KMS-11 (cell line): ENCODE results near the gene DNAJC17.

ENCODE experiments used
- H2AFZ ChIP-seq: fragments of 200-600 bp; sonication (generic); 2 replicates; pipeline ENCODE4 v1.6.1; 2016; ENCODE audit warnings: antibody characterized with exemption, mixed run types, low read depth
- H3K27ac ChIP-seq: fragments of 200-600 bp; sonication (generic); 2 replicates; pipeline ENCODE4 v1.6.1; 2016; ENCODE audit warnings: mild to moderate bottlenecking, mixed run types
- H3K27me3 ChIP-seq: fragments of 200-600 bp; sonication (generic); 2 replicates; pipeline ENCODE4 v1.6.1; 2017; ENCODE audit warnings: mild to moderate bottlenecking, low read depth, mixed run types, moderate library complexity; ENCODE audit not compliant: insufficient read depth
- H3K36me3 ChIP-seq: fragments of 200-600 bp; sonication (generic); 2 replicates; pipeline ENCODE4 v1.6.1; 2017; ENCODE audit warnings: mild to moderate bottlenecking, mixed run types; ENCODE audit not compliant: insufficient read depth
- H3K4me1 ChIP-seq: fragments of 200-600 bp; sonication (generic); 2 replicates; pipeline ENCODE4 v1.6.1; 2016; ENCODE audit warnings: mild to moderate bottlenecking, low read depth, mixed run types; ENCODE audit not compliant: poor library complexity, severe bottlenecking
- H3K4me2 ChIP-seq: fragments of 200-600 bp; sonication (generic); 2 replicates; pipeline ENCODE4 v1.7.0; 2016; ENCODE audit warnings: mild to moderate bottlenecking, mixed run types
- H3K4me3 ChIP-seq: fragments of 200-600 bp; sonication (generic); IDR thresholded peaks from 2 replicates; pipeline ENCODE4 v1.6.1; 2017; ENCODE audit warnings: low read depth, low read length, mixed read lengths; ENCODE audit not compliant: insufficient read depth
- H3K79me2 ChIP-seq: fragments of 200-600 bp; sonication (generic); 2 replicates; pipeline ENCODE4 v1.6.1; 2016; ENCODE audit warnings: low read depth, mixed run types; ENCODE audit not compliant: insufficient read depth
- H3K9ac ChIP-seq: fragments of 200-600 bp; sonication (generic); 2 replicates; pipeline ENCODE4 v1.6.1; 2016; ENCODE audit warnings: mild to moderate bottlenecking, mixed run types
- H4K20me1 ChIP-seq: fragments of 200-600 bp; sonication (generic); 2 replicates; pipeline ENCODE4 v1.6.1; 2016; ENCODE audit warnings: mild to moderate bottlenecking, mixed run types; ENCODE audit not compliant: insufficient read depth
- CTCF ChIP-seq: fragments of 200-600 bp; sonication (generic); conservative IDR thresholded peaks from 2 replicates; pipeline ENCODE4 v1.6.1; 2017; ENCODE audit warnings: low read depth, mild to moderate bottlenecking, antibody characterized with exemption, low read length, moderate library complexity, mixed read lengths

Gene DNAJC17

GRCh38 chr15:40739854-40740253, 67.4 kb downstream of the DNAJC17 start:
- H3K27ac ChIP-seq = no peak overlapping the region; the same call in 1 of the 2 replicates
- H3K79me2 ChIP-seq = no peaks in the 10 kb centered on the region
- no peaks in the 10 kb centered on the region for H3K27me3 ChIP-seq
- no peak overlapping the region for H3K9ac ChIP-seq
- peaks cover 100% of the 10 kb centered on the region for H3K4me1 ChIP-seq
- H2AFZ ChIP-seq = no peak overlapping the region
- TF ChIP-seq CTCF = no peak
- no peaks in the 10 kb centered on the region for H4K20me1 ChIP-seq
- no peak overlapping the region for H3K4me2 ChIP-seq
- peaks cover 8% of the 10 kb centered on the region; the same call in 1 of the 2 replicates for H3K36me3 ChIP-seq
- H3K4me3 ChIP-seq = no peak overlapping the region

GRCh38 chr15:40739047-40739446, 68.2 kb downstream of the DNAJC17 start:
- Histone ChIP-seq H3K4me3 (no peak overlapping the region), H2AFZ (no peak overlapping the region), H3K79me2 (no peaks in the 10 kb centered on the region; the same call in 1 of the 2 replicates), H4K20me1 (no peaks in the 10 kb centered on the region), H3K27ac (no peak overlapping the region; the same call in 1 of the 2 replicates), H3K36me3 (peaks cover 9% of the 10 kb centered on the region; the same call in 1 of the 2 replicates), H3K4me1 (peaks cover 100% of the 10 kb centered on the region), H3K4me2 (no peak overlapping the region; the same call in 1 of the 2 replicates), H3K9ac (no peak overlapping the region), H3K27me3 (no peaks in the 10 kb centered on the region)
- TF ChIP-seq CTCF = no peak

- Histone ChIP-seq H3K9ac (no peak overlapping the region), H3K36me3 (peaks cover 9% of the 10 kb centered on the region; the same call in 1 of the 2 replicates), H3K4me1 (peaks cover 99% of the 10 kb centered on the region)
Measured at GRCh38 chr15:40737048-40737447, 70.2 kb downstream of the DNAJC17 start.

GRCh38 chr15:40736575-40736974, 70.7 kb downstream of the DNAJC17 start:
- Histone ChIP-seq H3K27ac (peak overlapping the region; percentile 28; the same call in 1 of the 2 replicates), H3K36me3 (peaks cover 9% of the 10 kb centered on the region; the same call in 1 of the 2 replicates), H3K27me3 (no peaks in the 10 kb centered on the region), H3K4me2 (peak overlapping the region; percentile 21; the same call in 1 of the 2 replicates), H3K4me1 (peaks cover 99% of the 10 kb centered on the region), H2AFZ (no peak overlapping the region), H4K20me1 (no peaks in the 10 kb centered on the region), H3K9ac (no peak overlapping the region), H3K4me3 (no peak overlapping the region), H3K79me2 (no peaks in the 10 kb centered on the region; the same call in 1 of the 2 replicates)
- no peak for TF ChIP-seq CTCF

More at GRCh38 chr15:40737048-40737447, 70.2 kb downstream of the DNAJC17 start:
- Histone ChIP-seq H3K27ac (peak overlapping the region; percentile 28; the same call in 1 of the 2 replicates), H3K79me2 (no peaks in the 10 kb centered on the region; the same call in 1 of the 2 replicates), H3K4me3 (no peak overlapping the region), H4K20me1 (no peaks in the 10 kb centered on the region), H3K4me2 (peak overlapping the region; percentile 5; the same call in 1 of the 2 replicates), H3K27me3 (no peaks in the 10 kb centered on the region), H2AFZ (no peak overlapping the region)
- no peak for TF ChIP-seq CTCF
